Measurements from ENCODE around the gene FNTB. TPM values are rescaled to one million over a fixed set of nuclear protein-coding genes. Genes with fewer than 3 reads are reported as not detected.

Gene FNTB
- total and polyA plus RNA-seq, 9 of the 15 experiments (the other 6 are each of a cell fraction or from before 2014, with no cell fraction given) = 6.9 to 23.2 (median 12.2) TPM

GRCh38 chr14:64973826-64974225 is 12.9 kb upstream of the FNTB start (continued):
- TF ChIP-seq, protein P1, sequence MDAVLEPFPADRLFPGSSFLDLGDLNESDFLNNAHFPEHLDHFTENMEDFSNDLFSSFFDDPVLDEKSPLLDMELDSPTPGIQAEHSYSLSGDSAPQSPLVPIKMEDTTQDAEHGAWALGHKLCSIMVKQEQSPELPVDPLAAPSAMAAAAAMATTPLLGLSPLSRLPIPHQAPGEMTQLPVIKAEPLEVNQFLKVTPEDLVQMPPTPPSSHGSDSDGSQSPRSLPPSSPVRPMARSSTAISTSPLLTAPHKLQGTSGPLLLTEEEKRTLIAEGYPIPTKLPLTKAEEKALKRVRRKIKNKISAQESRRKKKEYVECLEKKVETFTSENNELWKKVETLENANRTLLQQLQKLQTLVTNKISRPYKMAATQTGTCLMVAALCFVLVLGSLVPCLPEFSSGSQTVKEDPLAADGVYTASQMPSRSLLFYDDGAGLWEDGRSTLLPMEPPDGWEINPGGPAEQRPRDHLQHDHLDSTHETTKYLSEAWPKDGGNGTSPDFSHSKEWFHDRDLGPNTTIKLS (IDR thresholded peaks at IDR 0.05; ENCODE audit: borderline replicate concordance, low read depth) = no peak
- no peak for TF ChIP-seq TSHZ1 (CRISPR knock-in tag; IDR thresholded peaks at IDR 0.05)
- TF ChIP-seq SLC30A9 (CRISPR knock-in tag; IDR thresholded peaks at IDR 0.05) = no peak
- TF ChIP-seq RAD51 (IDR thresholded peaks at IDR 0.05; ENCODE audit: borderline replicate concordance, low read depth) = no peak
- no peak for TF ChIP-seq ZNF589 (CRISPR knock-in tag; IDR thresholded peaks at IDR 0.05; ENCODE audit: low read depth)
- TF ChIP-seq SETDB1 (IDR thresholded peaks at IDR 0.05; ENCODE audit: low read length) = no peak
- no peak for TF ChIP-seq KAT8 (IDR thresholded peaks at IDR 0.05; ENCODE audit: low read depth)

Measured in K562 (cell line).